D721Med (cell line): ENCODE results near the gene CORO1A.
"Not testable (repeated sequence)": the region's sequence is repeated elsewhere in the genome, so short reads cannot be mapped to it uniquely, and the experiment has no call there.

ENCODE experiments used
- DNase-seq: peaks from one replicate; pipeline ENCODE4 v3.0.0; 2011; ENCODE audit warnings: low spot score; ENCODE audit not compliant: insufficient read length
- FAIRE-seq: peaks from 2 replicates; lab custom pipeline; 2011; peaks lifted over from hg19 to GRCh38; lab: Jason Lieb, UNC
- CTCF ChIP-seq: IDR thresholded peaks from 2 replicates; pipeline ENCODE4 v1.5.1; 2012; ENCODE audit warnings: mild to moderate bottlenecking, control low read depth; ENCODE audit not compliant: insufficient read depth; ENCODE audit errors: missing control alignments

Gene CORO1A

DNA sequence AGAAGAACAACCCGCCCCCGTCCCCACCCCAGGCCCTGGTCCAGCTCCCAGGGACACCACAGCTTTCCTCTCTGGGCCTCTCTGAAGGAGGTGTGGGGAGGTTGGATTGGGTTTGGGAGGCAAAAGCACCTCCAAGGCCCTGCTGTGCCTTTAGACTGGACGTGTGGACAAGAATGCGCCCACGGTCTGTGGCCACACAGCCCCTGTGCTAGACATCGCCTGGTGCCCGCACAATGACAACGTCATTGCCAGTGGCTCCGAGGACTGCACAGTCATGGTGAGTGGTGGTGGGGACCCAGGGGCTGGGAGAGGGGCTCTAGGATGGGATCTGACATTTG, 3.0 kb downstream of the CORO1A start:
- TF ChIP-seq CTCF, result no peak
- DNase-seq (no peak), FAIRE-seq (no peak)

GRCh38 chr16:30186782-30187555, 3.6 kb downstream of the CORO1A start:
- TF ChIP-seq CTCF, result no peak
- no peak for DNase-seq
- FAIRE-seq, result no peak

GRCh38 chr16:30187556-30187865, 4.1 kb downstream of the CORO1A start:
- DNase-seq, result no peak
- FAIRE-seq, result no peak
- no peak for TF ChIP-seq CTCF

DNA sequence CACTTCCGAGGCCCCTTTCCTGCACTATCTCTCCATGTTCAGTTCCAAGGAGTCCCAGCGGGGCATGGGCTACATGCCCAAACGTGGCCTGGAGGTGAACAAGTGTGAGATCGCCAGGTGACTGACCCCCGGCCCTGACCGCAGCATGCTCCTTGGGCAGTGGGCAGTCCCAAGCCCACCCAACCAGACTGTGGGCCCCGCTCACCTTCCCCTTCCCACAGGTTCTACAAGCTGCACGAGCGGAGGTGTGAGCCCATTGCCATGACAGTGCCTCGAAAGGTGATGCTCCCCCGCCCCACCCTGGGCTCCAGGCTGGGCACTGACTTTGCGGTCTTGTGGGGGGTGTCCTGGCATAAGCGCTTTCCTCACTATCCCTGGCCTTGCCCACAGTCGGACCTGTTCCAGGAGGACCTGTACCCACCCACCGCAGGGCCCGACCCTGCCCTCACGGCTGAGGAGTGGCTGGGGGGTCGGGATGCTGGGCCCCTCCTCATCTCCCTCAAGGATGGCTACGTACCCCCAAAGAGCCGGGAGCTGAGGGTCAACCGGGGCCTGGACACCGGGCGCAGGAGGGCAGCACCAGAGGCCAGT, 4.7 kb downstream of the CORO1A start:
- no peak for TF ChIP-seq CTCF
- DNase-seq (no peak), FAIRE-seq (no peak)

GRCh38 chr16:30191158-30191557, 7.8 kb downstream of the CORO1A start:
- DNase-seq, FAIRE-seq: not testable (repeated sequence)

GRCh38 chr16:30193098-30193497, 9.7 kb downstream of the CORO1A start:
- not testable (repeated sequence) for DNase-seq, FAIRE-seq

DNA sequence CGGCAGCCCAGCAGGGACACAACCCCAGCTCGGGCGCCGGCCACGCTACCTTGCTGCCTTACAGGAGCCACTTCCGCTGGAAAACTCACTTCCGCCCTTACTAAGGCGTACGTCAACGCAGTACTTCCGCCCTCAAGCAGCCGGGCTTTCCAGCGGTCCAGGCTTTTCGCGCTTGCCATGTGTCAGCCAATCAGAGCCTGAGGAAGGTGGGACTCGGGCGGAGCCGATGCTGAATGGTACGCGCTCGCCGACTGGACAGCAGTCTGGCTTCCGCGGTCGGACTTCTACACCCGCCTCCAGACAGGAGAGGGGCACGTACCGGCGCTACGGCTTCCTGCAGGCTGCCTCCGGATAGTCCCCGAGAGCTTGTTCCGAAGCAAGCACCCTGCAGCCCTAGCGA, 10.2 kb downstream of the CORO1A start, which contains the start of the genes BOLA2B and SLX1A:
Gene BOLA2B, minus strand, starts transcription at position 52 of the 400 bp plus-strand sequence. CDS start 71 bp downstream, outside the sequence.
Gene SLX1A, plus strand, starts transcription at position 261 of the 400 bp plus-strand sequence. CDS start 210 bp downstream, outside the sequence.
- DNase-seq, FAIRE-seq: not testable (repeated sequence)

DNA sequence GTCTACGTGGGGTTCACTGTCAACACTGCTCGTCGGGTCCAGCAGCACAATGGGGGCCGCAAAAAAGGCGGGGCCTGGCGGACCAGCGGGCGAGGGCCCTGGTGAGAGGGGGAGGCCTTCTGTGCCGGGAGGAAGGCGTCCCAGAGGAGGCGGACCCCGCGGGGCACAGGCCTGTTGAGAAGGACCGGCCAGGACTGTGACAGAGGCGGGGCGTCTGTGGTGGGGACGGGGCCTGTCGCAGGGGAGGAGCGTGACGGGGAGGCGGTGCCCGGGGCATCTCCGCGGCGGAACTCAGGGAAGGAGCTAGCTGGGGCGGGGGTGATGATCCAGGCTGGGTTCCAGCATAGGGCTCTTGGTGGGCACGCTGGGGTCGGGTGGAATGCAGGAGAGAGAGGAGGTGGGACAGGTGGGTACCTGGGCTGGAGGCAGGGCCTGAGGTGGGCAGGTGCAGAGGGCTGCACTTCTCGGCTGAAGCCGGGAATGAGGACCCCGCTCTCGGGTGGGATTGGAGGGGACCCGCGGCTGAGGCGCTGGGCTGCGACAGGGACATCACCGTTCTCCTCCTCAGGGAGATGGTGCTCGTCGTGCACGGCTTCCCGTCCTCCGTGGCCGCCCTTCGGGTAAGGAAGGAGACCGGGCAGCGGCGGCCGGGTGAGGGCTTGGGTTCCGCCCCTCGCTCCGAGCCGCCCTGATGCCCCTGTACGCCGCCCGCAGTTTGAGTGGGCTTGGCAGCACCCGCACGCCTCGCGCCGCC, 10.9 kb downstream of the CORO1A start:
- DNase-seq, FAIRE-seq: not testable (repeated sequence)

- not testable (repeated sequence) for DNase-seq, FAIRE-seq
These were observed 13.6 kb downstream of the CORO1A start for GRCh38 chr16:30197001-30197400.

DNA sequence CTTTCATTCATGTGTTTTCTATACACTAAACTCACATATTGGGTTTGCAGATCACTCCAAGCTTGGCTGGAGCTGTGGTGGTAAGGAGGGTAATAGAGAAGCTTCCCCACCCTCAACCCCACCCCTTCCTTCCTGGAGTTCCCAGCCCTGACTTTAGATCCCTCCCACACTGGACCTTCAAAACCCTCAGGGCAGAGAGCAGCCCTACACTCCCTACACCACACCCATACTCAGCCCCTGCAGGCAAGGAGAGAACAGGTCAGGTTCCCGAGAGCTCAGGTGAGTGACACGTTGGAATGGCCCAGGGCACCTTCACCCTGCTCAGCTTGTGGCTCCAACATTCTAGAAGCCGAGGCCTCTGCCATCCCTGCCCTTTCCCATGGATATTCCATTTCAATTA, 15.6 kb downstream of the CORO1A start, which contains the start of gene SULT1A3:
Gene SULT1A3, plus strand, starts transcription at position 207 of the 400 bp plus-strand sequence. CDS start 1,474 bp downstream, outside the sequence.
- DNase-seq, FAIRE-seq: not testable (repeated sequence)

- not testable (repeated sequence) for DNase-seq, FAIRE-seq
These were observed 16.4 kb downstream of the CORO1A start for GRCh38 chr16:30199608-30200343.

- DNase-seq, FAIRE-seq: not testable (repeated sequence)
These were observed 22.3 kb downstream of the CORO1A start for GRCh38 chr16:30205541-30206236.

GRCh38 chr16:30206252-30206651, 22.9 kb downstream of the CORO1A start:
- FAIRE-seq, DNase-seq: not testable (repeated sequence)
